HG02642 (cell line): ENCODE data around the gene NOVA1.

ENCODE experiments used
- ATAC-seq: cut with Tn5 transposase; IDR thresholded peaks from one replicate; pipeline ENCODE4 v1.9.1; 2021; ENCODE audit warnings: mild to moderate bottlenecking; ENCODE audit not compliant: unreplicated experiment, poor library complexity

NOVA1 gene

GRCh38 chr14:26594148-26594547, 3.7 kb downstream of the NOVA1 start:
- no peak for ATAC-seq

- no peak for ATAC-seq
Measured at GRCh38 chr14:26593357-26593756, 4.5 kb downstream of the NOVA1 start.

GRCh38 chr14:26589925-26590324, 7.9 kb downstream of the NOVA1 start:
- no peak for ATAC-seq

GRCh38 chr14:26577711-26578110, 20.1 kb downstream of the NOVA1 start:
- ATAC-seq, result no peak

- ATAC-seq, result no peak
Measured at GRCh38 chr14:26554069-26554772, 43.6 kb downstream of the NOVA1 start.

GRCh38 chr14:26549571-26549970, 48.3 kb downstream of the NOVA1 start:
- no peak for ATAC-seq

GRCh38 chr14:26548406-26548805, 49.4 kb downstream of the NOVA1 start:
- no peak for ATAC-seq

- no peak for ATAC-seq
Measured at GRCh38 chr14:26538176-26538575, 59.7 kb downstream of the NOVA1 start.

GRCh38 chr14:26531894-26532293, 65.9 kb downstream of the NOVA1 start:
- ATAC-seq, result no peak

- no peak for ATAC-seq
Measured at GRCh38 chr14:26528415-26529182, 69.2 kb downstream of the NOVA1 start.

- no peak for ATAC-seq
Measured at GRCh38 chr14:26527095-26527494, 70.7 kb downstream of the NOVA1 start.

GRCh38 chr14:26526137-26526536, 71.7 kb downstream of the NOVA1 start:
- no peak for ATAC-seq

- ATAC-seq, result no peak
Measured at GRCh38 chr14:26525085-26525484, 72.7 kb downstream of the NOVA1 start.

GRCh38 chr14:26522967-26523366, 74.9 kb downstream of the NOVA1 start:
- no peak for ATAC-seq

- no peak for ATAC-seq
Measured at GRCh38 chr14:26517771-26518170, 80.1 kb downstream of the NOVA1 start.

GRCh38 chr14:26500028-26500427, 97.8 kb downstream of the NOVA1 start:
- ATAC-seq, result no peak

- ATAC-seq, result no peak
Measured at GRCh38 chr14:26499546-26499945, 98.3 kb downstream of the NOVA1 start.

GRCh38 chr14:26486922-26487321, 110.9 kb downstream of the NOVA1 start:
- no peak for ATAC-seq

GRCh38 chr14:26484562-26484961, 113.3 kb downstream of the NOVA1 start:
- ATAC-seq, result no peak

- ATAC-seq, result no peak
Measured at GRCh38 chr14:26478967-26479366, 118.9 kb downstream of the NOVA1 start.

- ATAC-seq, result no peak
Measured at GRCh38 chr14:26466862-26467261, 131.0 kb downstream of the NOVA1 start.

- ATAC-seq, result no peak
Measured at GRCh38 chr14:26463136-26463535, 134.7 kb downstream of the NOVA1 start.
